GM18861 (cell line): ENCODE data around the gene ZDHHC16.
"Not testable (repeated sequence)": the region's sequence is repeated elsewhere in the genome, so short reads cannot be mapped to it uniquely, and the experiment has no call there.

Source experiments
- ATAC-seq: cut with Tn5 transposase; IDR thresholded peaks from one replicate; pipeline ENCODE4 v1.9.1; 2021; ENCODE audit not compliant: unreplicated experiment

The ZDHHC16 gene

GRCh38 chr10:97475936-97476594 lies 30.1 kb downstream of the ZDHHC16 start:
- no peak for ATAC-seq

- ATAC-seq = not testable (repeated sequence)
These were observed 33.4 kb downstream of the ZDHHC16 start for GRCh38 chr10:97479410-97479809.

- no peak for ATAC-seq
These were observed 34.0 kb downstream of the ZDHHC16 start for GRCh38 chr10:97479939-97480338.

DNA sequence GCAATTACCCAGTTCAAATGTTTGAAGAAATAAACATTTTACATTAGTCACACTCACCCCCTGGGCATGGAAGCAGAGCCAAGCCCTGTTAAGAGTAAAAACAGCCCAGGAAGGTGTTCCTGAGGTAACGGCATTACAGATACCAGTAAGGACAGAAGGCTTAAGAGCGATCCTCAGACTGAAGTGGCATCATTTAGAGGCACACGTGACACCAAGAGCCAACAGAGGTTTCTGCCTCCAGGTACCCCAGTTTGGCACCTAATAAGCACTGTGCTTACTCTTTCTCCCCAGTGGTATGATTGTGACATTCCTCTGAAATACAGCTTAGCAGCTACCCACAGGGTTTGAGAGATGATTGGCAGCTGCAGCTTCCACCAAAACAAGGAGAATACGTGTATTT lies 35.1 kb downstream of the ZDHHC16 start:
- ATAC-seq = no peak

- ATAC-seq = no peak
These were observed 36.4 kb downstream of the ZDHHC16 start for GRCh38 chr10:97482381-97482780.

GRCh38 chr10:97483506-97483905 lies 37.5 kb downstream of the ZDHHC16 start:
- no peak for ATAC-seq

GRCh38 chr10:97483921-97484320 lies 37.9 kb downstream of the ZDHHC16 start:
- no peak for ATAC-seq

DNA sequence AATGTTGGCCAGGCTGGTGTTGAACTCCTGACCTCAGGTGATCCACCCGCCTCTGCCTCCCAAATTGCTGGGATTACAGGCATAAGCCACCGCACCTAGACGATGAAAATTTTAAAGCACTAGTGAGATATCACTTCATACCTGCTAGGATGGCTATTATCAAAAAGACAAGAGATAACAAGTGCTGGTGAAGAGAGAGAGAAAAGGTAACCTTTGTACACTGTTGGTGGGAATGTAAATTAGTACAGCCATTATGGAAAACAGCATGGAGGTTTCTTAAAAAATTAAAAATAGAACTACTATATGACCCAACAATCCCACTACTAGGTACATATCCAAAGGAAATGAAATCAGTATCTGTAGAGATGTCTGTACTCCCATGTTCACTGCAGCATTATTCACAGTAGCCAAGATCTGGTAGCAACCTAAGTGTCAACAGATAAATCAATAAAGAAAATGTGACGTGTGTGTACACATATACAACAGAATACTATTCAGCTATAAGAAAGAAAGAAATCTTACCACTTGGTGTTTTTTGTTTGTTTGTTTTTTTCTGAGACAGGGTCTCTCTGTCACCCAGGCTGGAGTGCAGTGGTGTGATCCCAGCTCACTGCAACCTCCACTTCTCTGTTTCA lies 39.8 kb downstream of the ZDHHC16 start:
- no peak for ATAC-seq

DNA sequence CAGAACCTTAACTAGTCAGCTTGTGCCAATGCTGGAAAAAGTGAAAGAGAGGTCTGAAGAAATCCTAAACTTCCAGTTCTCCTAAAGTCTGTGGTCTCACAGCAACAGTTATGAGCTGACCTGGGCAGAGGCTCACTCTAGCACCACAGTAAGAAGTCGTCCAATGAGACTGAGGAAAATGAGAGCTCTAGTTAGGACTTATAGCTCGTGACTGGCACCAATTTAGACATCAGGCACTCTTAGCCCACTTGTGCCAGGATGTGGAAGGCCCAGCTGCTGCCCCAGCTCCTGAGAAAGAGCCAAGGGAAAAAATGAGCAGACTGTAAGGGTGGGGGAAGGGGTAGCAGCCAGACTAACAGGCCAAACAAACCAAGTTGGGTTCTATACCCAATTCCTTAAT lies 44.6 kb downstream of the ZDHHC16 start:
- ATAC-seq = no peak

GRCh38 chr10:97494151-97494550 lies 48.2 kb downstream of the ZDHHC16 start:
- ATAC-seq = no peak

- ATAC-seq = no peak
These were observed 49.0 kb downstream of the ZDHHC16 start for GRCh38 chr10:97494863-97495506.

GRCh38 chr10:97497572-97498075 lies 51.6 kb downstream of the ZDHHC16 start:
- ATAC-seq = peak; percentile 22

GRCh38 chr10:97498076-97498840 lies 52.3 kb downstream of the ZDHHC16 start, which contains the start of gene MMS19:
Gene MMS19, minus strand, starts transcription at chr10:97498422. Its CDS starts 38 bp downstream, at chr10:97498384.
- ATAC-seq = peak; percentile 80

DNA sequence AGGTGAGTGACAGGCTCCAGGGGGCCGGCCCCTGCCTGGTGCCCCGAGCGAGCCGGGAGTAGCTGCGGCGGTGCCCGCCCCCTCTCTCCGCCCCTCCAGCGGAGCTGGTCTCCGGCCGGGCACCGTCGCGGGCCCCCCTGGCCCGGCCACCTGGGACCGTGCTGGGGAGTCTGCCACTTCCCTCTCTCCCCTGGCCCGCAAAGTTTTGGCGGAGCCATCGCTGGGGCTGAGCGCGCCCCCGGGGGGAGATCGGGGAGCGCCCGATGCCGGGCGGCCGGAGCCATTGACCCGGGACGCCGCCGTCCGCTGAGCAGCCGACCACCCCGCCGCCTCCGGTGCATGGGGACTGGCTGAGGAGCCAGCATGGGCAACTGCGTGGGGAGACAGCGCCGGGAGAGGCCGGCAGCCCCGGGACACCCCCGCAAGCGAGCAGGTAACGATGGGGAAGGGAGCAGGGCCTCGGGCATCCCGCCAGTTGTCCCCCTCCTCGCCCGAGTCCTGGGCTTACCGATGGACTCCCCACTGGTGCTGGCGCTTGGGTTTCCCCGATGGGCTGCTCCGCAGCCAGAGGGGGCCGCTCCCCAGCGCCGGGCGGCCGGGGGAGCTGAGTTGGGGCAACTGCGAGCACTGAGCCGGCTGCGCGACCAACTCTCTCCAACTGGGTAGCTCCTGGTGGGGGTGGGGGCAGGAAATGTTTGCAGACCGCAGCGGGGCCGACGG lies 53.0 kb downstream of the ZDHHC16 start, which contains the start of gene UBTD1:
UBTD1 (plus strand) TSS at position 84 of the 720 bp plus-strand sequence; CDS start at position 364, 280 bp downstream.
- ATAC-seq = no peak

DNA sequence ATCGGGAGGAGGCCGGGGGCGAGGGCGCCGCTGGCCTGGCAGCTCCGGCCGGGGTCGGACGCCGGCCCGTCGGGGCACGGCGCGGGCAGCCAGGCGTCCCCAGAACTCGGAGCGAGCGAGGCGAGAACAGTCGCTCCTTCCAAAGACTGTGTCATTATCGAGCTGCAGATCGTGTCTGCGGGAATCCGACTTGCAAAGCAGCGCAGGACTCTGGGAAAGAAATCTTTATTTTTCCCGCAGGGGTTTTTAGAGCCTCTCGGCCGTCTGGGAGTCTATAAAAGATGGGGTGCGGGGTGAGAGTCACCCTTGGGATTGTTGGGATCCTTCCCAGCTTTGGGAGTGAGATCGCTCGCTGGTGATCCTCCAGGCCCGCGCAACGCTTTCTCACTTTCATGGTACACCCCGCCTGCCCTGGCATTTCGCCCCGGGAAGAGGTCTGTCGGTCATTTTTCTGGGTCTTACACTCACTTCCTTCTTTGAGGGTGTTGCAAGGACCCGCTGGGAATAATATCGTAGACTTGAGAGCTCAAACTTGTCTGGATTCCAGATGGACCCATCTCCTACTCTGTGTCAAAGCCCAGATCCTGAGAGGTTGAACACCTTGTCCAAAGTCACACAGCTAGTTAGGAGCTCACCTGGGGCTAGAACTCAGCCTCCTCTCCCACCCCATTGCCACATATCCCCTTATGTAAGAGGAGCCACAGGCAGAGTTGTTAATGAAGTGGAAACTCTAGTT lies 53.8 kb downstream of the ZDHHC16 start:
- ATAC-seq = no peak

DNA sequence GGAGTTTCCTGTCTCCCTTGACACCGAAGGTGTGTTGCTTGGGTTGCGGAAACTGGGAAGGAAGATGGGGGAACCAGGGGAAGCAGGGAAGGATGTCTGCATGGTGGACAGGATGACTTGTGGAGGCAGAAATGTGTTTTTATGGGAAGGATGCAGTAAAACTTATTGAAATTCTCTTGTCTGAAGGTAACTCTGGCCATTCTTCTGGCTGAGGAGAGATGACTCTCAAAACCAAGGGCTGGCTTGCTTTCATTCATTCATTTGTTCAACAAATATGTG lies 54.3 kb downstream of the ZDHHC16 start:
- ATAC-seq = no peak

DNA sequence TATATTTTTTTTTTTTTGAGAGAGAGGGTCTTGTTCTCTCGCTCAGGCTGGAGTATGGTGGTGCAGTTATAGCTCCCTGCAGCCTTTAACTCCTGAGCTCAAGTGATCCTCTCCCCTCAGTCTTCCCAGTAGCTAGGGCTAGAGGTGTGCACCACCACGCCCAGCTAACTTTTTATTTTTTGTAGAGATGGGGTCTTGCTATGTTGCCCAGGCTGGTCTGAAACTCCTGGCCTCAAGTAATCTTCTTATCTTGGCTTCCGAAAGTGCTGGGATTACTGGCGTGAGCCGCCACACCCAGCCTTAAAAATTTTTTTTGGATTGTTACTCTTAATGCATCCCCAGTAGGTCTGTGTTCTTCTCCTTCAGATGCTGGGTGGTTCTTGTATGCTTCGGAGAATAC lies 56.9 kb downstream of the ZDHHC16 start:
- no peak for ATAC-seq

- ATAC-seq = no peak
These were observed 57.4 kb downstream of the ZDHHC16 start for GRCh38 chr10:97503406-97503805.

DNA sequence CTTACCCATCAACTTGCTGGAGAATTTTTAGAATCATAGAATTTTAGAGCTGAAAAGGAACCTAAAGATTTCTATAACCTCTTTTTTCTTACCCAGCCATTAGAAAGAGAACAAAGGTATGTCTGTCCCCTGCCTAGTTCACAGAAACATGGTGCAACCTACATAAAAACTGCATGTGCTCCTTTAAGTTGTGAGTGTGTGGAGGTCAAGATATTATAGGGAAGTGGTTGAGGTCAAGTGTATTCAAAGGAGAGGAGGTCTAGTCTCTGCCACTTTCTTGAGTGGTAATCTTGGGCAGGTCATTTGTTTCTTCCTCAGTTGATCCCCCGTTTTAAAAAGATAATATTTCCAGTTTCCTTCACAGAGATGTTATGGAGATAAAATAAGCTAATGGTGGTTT lies 59.2 kb downstream of the ZDHHC16 start:
- no peak for ATAC-seq
